Liver (tissue), 3 donors: ENCODE data around the gene OPA3.

Source experiments
- ATF3 ChIP-seq: IDR thresholded peaks from 2 replicates; pipeline ENCODE4 v1.6.1; 2016; ENCODE audit warnings: antibody characterized with exemption
- CTCF ChIP-seq: fragments of 150-350 bp; IDR thresholded peaks from 2 replicates; pipeline ENCODE4 v1.5.1; 2017; ENCODE audit warnings: improper control_type of control experiment, low read depth, low read length; ENCODE audit not compliant: missing input control
- EGR1 ChIP-seq, 2 donors: IDR thresholded peaks; 2 replicates each; pipeline ENCODE4 v1.6.1; 2016 to 2018; ENCODE audit warnings: antibody characterized with exemption in 2 of 2, low read depth in 2 of 2
- GABPA ChIP-seq, 2 donors: IDR thresholded peaks in 1 of 2; conservative IDR thresholded peaks in 1 of 2; 2 replicates each; pipeline ENCODE4 v1.6.1; 2016; ENCODE audit warnings: antibody characterized with exemption in 2 of 2, mild to moderate bottlenecking in 1 of 2, moderate library complexity in 1 of 2
- JUND ChIP-seq, 2 donors: IDR thresholded peaks; 2 replicates each; pipeline ENCODE4 v1.6.1; 2016; ENCODE audit warnings: antibody characterized with exemption in 2 of 2
- REST ChIP-seq: IDR thresholded peaks from 2 replicates; pipeline ENCODE4 v1.6.1; 2016; ENCODE audit warnings: antibody characterized with exemption, mild to moderate bottlenecking
- SP1 ChIP-seq: IDR thresholded peaks from 2 replicates; pipeline ENCODE4 v1.6.1; 2018; ENCODE audit warnings: antibody characterized with exemption, mild to moderate bottlenecking
- TAF1 ChIP-seq: conservative IDR thresholded peaks from 2 replicates; pipeline ENCODE4 v1.6.1; 2016; ENCODE audit warnings: antibody characterized with exemption, mild to moderate bottlenecking
- TF ChIP-seq, protein P1 (sequence below): IDR thresholded peaks from 2 replicates; pipeline ENCODE4 v1.6.1; 2016; ENCODE audit warnings: antibody characterized with exemption
- donor health status: healthy.
- donor health status: healthy.

DNA sequence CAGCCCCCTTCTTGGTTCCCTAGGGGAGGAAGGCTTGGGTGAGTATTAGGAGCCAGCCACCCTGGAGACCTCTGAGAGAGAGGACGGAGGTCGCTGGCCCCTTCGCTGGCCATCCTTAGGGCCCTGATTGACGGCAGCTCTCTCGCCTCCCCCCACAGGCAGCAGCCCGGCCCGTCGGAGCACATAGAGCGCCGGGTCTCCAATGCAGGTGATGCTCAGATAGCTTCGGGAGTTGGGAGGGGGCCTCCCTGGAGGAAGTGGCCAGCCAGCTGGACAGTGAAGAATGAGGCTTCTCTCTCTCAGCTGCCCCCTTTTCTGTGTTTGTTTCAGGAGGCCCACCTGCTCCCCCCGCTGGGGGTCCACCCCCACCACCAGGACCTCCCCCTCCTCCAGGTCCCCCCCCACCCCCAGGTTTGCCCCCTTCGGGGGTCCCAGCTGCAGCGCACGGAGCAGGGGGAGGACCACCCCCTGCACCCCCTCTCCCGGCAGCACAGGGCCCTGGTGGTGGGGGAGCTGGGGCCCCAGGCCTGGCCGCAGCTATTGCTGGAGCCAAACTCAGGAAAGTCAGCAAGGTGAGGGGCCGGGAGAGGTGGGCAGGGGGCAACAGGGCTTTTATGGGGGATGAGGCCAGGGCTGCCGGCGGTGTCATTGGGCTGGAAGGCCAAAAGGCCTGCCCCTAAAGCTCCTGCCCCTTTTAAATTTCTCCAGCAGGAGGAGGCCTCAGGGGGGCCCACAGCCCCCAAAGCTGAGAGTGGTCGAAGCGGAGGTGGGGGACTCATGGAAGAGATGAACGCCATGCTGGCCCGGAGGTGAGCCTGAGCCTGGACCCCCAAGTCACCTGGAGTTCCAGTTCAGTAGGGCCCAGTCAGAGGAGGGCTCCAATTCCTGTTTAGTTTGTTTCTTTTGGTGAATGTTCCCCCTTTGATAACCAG, 62.3 kb downstream of the OPA3 start:
- TF ChIP-seq REST = no peak
- no peak for TF ChIP-seq GABPA (IDR thresholded peaks at IDR 0.05 in 1 of 2, conservative IDR thresholded peaks at IDR 0.05 in 1 of 2)
- TF ChIP-seq, protein P1, sequence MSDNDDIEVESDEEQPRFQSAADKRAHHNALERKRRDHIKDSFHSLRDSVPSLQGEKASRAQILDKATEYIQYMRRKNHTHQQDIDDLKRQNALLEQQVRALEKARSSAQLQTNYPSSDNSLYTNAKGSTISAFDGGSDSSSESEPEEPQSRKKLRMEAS = no peak
- TF ChIP-seq TAF1 = no peak
- no peak for TF ChIP-seq CTCF
- TF ChIP-seq JUND (IDR thresholded peaks at IDR 0.05) = no peak
- no peak for TF ChIP-seq SP1
- no peak for TF ChIP-seq EGR1 (IDR thresholded peaks at IDR 0.05; ENCODE audit: low read depth in 2 of 2)
- TF ChIP-seq ATF3 = no peak
